Amniotic epithelial cell (primary cell): ENCODE results near the gene GM2A.

ENCODE experiments used
- DNase-seq: peaks from one replicate; pipeline ENCODE4 v3.0.0-alpha.2; 2010; ENCODE audit warnings: low read depth

GM2A gene

DNA sequence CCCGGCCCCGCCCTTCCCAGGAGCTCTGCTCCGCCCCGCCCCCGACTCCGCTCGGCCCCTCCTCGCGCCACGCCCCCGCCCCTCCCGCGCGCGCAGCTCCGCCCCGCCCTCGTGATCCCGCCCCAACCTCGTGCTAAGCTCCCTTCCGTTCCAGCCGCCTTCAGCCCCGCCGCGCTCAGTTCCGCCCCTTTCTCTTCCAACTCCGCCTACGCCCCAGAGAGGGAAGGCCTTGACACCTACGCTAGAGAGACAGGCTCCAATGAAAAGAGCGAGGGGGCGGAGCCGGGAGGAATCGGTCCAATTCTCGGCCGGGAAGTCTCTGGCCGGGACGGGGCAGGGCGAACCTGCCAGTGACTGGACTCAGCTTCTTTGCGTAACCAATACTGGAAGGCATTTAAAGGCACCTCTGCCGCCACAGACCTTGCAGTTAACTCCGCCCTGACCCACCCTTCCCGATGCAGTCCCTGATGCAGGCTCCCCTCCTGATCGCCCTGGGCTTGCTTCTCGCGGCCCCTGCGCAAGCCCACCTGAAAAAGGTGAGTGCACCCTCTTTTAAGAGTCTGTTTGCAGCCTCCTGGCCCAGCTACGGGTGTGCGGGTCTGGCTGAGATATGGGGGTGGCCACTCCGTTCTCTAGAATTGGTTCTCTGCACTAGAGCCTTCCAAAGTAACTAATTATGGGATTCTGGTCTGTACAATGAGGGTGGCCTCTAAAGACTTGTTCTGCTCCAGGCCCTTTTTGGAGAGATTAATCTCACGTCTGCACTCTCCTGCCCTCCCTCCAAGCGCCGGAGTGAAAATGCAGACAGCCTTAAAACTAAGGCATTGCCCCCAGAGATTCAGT lies at the start of gene GM2A:
Gene GM2A, plus strand, starts transcription at position 424 of the 843 bp plus-strand sequence. Its CDS starts 32 bp downstream, at position 456.
- DNase-seq = peak; percentile 99

DNA sequence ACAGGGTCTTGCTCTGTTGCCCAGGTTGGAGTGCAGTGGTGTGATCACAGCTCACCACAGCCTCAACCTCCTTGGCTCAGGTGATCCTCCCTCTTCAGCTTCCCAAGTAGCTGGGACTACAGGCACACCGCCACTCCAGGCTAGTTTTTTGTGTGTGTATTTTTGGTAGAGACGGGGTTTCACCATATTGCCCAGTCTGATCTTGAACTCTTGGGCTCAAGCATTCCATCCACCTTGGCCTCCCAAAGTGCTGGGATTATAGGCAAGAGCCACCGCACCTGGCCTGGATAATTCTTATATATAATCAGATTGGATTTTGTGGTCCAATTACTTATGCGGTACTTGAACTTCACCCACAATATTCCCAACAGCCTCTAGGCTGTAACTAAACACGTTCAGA lies 48.9 kb upstream of the GM2A start:
- DNase-seq = no peak

DNA sequence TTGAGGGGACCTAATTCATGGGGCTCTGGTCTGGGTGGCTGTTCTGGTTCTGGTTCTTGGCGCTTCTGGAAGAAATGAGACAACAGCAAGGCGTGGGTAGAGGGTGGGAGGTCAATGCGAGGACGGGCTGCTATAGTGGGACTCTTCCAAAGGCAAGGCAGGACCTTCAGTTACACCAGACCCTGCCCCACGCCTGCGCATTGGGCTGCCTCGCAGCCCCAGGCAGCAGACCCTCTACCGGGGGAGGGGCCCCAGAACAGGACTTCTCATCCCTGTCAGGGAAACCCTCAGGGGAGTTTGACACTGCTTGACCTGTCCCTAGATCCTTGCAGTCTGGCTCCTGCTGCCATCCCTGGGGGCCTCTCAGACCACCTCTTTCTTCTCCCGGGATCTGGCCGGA lies 47.6 kb upstream of the GM2A start:
- no peak for DNase-seq

DNA sequence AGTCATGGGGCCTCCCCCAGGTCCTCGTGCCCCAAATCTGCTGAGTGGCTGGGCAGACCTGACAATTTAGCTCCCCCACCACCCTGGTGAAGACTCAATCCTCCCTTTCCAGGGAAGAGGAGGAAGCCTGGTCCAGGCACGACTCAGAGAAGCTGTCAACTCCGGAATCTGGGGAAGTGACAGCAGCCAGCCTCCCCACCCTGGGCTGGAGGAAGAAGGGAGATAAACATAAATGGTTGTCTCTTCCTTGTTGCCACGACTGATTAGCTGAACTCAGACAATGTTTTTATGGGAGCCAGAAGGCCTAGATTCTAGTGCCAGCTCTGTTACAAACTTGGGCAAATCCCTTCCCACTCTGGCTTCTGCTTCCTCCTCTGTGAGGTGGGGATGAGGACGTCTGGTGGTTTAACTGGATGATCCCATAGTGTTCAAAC lies 44.5 kb upstream of the GM2A start:
- DNase-seq = peak; percentile 38

DNA sequence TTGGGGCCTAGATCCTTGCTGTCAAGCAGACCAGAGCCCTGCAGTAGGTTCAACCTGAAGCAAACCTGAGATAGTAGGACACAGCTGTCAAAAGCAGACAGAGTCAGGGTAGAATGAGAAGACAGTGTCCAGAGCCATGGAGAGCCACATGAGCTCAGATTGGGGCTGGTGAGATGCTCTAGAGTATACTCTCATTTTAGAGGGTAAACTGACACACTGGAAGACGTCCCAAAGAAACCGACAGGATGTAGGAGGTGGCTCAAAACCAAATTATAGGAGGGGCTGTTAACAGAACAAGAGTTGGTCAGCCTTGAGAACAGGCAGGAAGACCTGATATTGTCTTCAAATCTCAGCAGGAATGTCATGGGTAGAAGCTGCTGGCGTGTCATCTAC lies 40.6 kb upstream of the GM2A start:
- DNase-seq = no peak

DNA sequence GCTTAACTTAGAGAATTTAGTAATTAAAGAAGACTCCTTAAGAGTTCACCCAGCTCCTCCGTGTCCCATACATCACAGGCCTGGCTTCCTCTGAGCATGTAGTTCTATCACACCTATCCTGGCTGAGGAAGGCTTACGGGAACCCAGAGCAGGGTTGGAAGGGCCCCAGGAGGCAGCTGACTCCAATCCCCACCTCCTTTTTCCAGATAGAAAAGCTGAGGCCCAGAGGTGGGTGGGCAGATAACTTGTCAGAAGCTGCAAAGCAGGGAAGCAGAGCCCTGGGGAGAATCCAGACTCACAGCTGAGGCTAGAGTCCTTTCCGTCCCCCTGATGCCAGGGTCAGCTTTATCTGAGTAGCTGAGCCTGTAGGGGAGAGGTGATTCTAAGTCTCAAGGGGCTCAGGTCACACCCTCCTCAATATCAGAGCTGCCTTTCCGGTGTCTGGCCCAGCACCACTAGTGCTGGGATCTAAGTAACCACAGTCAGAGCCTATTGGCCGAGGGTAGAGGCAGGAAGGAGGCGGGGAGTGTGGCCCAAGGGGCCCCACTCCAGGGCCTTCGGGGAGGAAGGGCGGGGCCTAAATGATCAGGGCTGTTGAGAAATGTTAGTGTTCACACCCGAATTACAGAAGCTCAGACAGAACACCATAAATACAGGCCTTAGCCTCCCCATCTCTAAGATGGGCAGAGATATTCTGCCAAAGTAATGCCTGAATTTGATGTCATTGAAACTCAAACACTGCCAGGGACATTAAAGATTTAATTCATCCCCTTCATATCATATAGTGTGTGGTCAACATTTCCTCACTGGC lies 39.0 kb upstream of the GM2A start:
- DNase-seq = peak; percentile 92

DNA sequence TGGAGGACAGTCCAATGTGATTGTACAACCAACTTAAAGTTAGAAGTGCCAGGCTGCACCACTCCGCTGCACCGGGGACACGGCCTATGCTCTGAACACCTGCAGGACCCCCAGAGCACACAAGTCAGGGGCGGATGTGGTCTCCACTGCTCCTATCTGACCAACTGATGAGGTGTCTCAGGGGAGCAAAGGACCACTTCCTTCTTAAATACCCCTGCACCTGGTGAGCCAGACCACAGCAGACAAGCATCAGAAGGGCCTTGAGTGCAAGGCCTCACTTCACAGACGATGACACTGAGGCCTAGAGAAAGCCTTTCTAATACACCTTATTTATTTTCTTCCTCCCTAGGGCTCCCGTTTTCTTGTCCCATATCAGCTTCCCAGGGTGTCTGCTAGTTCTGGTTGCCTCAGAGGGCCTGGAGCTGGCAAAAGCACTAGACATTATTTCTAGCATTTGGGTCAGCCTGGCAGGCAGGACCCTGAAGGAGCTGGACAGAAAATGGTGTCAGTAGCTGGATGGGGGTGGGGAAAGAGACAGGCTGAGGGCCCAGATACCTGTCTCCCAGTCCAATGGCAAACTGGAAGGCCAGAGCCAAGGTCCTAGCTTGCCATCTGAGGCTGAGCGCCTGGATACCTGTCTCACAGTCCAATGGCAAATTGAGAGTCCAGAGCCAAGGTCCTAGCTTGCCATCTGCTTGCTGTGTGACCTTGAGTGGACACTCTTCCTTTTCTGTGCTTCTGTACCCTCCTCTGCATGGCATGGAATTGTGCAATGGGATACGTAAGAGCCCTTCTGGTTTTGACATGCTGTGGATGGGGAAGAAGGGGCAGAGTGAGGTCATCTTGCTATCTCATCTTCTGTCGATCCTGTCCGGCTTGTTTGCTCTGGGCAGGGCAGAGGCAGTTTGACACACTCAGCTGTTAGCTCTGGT lies 38.1 kb upstream of the GM2A start:
- DNase-seq = peak; percentile 92

DNA sequence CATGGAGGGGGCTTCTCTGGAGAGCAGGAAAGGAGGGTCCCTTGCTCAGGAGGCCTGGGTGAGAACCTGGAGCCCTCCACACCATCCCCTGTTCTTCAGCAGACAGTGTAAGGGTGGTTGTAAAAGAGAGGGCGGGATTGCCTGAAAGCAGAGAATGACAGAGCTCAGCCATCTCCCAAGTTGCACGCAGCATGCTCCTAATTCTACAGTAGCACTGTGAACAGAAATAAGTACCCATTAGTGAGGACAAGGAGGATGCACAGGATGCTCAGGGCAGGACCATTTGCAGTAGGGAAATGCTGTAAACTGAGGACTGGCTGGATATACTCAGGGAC lies 37.5 kb upstream of the GM2A start:
- no peak for DNase-seq

DNA sequence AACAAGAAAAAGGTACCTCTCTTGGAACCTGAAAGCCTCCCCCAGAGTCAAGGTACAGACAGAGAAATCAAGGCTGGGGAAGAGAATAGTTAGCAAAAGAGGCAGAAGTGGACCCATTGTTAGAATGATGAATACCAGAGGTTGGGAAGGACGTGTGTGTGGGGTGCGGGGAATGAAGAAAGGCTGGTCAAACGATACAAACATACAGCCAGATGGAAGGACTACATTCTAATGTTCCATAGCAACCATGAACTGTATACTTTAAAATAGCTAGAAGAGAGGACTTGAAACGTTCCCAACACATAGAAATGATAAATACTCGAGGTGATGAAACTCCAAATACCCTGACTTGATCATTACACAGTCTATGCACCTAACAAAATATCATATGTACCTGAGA lies 36.2 kb upstream of the GM2A start:
- DNase-seq = no peak

DNA sequence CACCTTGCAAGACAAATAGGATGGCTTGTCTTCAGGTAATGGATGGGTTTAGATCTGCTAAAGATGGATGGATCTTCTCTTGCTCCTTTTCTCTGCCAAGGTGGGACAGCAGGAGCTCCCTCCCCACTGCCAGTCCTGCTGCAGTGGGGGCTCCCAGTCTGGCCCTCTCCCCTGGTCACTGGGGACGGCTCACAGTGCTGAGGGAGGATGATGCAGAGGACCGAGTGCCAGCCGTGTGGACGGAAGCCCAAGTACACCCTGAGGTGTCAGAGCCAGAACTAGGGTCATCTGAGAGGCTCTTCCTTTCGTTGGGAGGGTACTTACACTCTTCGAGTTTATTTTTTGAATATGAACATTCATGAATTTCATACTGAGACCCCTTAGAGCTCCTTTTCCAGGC lies 34.8 kb upstream of the GM2A start:
- DNase-seq = no peak

DNA sequence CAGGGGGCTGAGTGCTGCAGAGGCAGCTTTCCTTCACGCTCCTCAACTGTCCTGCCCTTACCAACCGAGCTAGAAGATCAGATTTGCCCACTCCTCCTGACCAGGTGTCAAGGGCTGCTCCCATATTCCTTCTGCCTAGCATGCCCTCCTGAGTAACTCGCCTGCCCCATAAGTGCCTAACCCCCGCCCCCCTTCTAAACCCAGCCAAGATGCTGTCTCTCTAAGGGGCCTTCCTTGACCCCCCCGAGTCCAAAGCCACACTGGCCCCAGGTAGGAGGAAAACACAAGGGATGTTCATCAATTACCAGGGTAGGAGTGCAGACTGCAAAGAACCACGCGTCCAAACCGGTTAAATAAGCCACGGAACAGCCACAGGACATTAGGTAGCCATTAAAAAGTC lies 33.8 kb upstream of the GM2A start:
- DNase-seq = no peak

DNA sequence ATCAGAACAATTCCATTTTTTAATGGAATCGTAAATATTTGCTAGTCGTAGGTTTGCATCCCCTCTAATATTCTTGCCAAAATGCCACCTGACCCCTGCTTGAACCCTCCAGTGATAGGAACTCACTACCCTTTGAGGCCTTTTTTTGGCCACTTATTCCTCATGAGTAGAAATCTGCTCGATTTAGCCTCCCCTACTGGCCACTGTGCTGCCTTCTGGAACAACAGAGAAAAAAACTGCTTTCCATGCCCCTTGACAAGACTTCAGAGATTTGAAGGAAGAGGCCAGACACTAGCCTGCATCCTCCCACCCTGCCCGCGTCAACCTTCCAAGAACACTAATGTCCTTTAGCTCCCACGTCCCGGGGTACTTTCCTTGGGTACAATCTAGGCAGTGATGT lies 33.2 kb upstream of the GM2A start:
- DNase-seq = no peak

DNA sequence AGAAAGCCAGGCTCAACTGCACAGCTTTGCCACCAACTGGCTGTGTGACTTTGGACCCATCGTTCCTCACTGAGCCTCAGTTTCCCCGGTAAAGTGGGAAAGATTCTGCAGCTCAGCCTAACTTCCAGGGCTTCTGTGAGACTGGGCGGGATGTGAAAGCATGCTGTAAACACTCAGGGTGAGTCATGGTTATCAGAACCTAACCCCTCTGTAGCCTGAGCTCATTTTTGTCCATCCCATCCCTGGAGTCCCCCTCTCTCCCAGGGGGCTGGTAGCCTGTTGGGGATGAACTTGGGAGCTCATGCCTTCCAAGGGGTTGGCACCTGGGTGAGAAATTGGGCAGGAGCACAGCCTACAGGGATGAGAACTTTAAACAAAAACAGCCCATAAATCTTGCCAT lies 31.4 kb upstream of the GM2A start:
- DNase-seq = peak; percentile 63

DNA sequence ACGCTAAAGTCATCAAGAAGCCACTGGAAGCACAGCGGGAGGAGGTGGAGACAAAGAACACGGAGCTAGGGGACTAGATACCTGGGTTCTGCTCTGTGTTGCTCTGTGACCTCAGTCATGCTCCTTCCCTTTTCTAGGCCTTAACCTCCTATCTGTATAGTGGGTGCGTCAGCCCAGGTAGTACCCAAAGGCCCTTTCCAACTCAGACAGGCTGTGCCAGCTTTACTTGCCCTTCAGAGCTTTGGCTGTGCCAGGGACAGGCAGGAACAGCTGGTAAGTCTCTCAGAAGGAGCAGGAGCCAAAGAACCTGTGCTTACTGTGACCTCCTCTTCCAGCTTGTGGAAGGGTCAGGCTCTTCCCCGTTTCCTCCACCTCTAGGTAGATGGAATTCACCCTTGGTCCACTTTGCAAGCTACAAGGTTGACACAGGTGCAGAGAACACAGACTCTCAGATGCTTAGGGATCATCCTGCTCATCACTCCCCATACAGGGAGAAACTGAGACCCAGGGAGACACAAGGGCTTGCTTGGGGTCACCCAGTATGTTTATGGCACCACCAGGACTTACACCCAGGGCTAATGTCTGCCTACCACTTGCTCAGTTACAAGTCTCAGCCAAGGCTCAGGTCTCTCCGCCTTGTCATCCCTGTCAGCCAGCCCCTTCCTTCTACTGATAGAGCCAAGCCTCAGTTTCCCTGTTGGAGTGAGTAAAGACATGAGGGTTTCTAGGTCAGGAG lies 30.8 kb upstream of the GM2A start:
- no peak for DNase-seq

DNA sequence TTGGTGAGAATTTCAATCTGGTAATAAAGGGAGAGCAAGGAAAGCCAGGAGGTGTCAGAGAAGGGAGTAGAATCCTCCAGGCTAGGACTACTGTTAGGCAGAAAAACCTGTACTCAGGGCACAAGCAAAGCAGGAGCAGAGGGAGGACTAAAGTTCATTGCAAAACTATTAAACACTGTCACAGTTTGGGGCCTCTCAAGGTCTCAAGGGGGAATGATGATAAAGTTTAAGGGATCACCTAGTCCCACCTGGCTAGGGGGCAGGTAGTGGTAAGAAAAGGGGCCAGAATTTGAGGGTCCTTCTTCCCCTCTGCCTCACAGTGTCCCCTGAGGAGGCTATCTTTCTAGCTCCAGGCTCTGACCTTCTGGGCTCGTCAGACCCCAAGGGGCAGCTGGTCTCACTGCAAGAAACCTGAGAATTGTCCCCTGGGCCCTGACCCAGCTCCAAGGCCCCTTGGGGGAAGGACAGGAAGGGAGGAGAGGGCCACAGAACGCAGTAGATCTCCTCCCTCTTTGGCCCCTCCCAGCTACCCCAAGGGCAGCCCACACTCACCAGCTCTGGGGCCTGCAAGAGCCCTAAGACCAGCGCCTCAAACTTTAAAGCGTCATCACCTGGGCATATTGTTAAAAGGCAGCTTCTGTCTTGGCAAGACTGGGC lies 30.1 kb upstream of the GM2A start:
- peak; percentile 61 for DNase-seq

DNA sequence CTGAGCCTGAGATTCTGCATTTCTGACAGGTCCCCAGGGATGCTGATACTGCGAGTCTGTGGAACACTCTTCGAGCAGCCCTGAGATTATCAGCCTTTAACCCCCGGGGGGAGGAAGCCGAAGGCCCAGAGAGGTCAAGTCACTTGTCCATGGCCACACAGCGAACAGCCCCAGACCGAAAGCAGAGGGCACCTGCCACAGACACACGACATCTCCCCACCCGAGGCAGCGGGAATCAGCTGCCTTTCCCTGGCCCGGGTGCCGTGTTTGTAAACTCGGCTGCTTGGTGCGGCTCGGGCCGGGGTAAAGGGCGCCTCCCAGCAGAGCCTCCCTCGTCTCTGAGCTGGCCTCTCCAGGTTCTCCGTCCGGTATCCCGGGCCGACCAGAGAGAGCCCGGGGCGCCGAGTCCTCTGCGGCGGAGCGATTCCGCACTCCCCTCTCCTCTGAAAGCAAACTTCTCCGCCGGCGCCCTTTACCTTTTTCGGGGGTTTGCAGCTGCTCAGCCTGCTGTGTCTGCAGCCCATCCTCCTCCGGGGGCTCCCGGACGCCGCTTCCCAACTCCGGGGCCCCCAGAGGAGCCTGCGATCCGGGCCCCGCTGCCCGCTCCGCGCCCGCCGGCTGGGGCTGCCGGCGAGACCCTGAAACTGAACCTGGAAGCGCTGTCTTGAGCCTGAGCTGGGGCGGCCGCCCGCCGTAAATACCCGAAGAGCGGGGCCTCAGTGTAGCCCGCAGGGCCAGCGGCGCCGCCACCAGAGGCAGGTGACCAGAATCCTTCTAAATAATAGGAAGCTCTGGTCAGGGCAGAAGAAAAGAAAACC lies 29.3 kb upstream of the GM2A start, which contains the start of gene CCDC69:
Gene CCDC69, minus strand, starts transcription at position 646 of the 818 bp plus-strand sequence. Its CDS starts 122 bp downstream, at position 524.
- DNase-seq = peak; percentile 70

DNA sequence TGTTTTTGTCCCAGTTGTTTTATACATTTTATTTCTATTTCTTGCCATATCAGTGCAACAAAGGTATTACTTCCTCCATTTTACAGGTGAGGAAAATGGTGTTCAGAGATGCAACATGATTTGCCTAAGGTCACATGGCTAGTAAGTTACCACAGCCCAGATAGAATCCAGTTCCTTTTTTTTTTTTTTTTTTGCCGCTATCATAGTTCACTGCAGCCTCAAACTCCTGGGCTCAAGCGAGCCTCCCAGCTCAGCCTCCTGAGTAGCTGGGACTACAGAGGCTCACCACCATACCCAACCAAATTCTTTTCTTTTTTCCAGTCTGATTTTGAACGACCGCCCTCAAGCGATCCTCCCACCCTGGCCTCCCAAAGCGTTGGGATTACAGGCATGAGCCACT lies 28.6 kb upstream of the GM2A start:
- DNase-seq = no peak

DNA sequence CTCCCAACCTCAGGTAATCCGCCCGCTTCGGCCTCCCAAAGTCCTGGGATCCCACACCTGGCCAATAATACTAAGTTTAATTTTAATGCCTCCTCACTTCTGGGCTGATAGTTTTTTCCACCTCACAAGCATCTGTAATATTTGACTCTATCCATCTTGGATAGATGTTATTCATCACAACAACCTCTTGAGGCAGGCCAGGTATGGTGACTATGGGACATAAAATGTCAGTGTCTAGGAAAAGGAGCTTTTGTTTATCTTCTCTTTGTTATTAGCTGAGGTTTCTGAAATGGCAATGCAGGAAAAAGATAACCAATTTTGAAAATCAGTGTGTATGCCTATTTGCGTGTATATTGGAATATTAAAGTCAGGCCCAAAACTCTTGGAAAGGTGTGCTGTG lies 27.9 kb upstream of the GM2A start:
- no peak for DNase-seq

DNA sequence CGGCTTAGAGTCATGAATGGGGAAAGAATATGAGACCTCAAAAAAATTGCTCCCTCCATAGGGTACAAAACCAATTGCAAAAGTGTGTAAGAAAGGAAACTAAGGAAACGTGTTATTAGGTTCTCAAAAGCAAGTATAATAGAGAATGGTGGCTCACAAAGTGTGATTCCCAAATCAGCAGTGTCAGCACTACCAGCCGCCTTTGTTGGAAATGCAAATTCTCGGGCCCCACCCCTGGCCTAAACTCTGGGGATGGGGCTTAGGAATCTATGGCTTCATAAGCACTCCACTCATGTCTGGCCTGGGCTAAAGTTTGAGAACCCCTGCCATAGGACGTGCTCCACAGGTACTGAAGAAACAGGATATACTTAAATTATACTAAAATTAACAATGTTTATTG lies 27.5 kb upstream of the GM2A start:
- DNase-seq = no peak

DNA sequence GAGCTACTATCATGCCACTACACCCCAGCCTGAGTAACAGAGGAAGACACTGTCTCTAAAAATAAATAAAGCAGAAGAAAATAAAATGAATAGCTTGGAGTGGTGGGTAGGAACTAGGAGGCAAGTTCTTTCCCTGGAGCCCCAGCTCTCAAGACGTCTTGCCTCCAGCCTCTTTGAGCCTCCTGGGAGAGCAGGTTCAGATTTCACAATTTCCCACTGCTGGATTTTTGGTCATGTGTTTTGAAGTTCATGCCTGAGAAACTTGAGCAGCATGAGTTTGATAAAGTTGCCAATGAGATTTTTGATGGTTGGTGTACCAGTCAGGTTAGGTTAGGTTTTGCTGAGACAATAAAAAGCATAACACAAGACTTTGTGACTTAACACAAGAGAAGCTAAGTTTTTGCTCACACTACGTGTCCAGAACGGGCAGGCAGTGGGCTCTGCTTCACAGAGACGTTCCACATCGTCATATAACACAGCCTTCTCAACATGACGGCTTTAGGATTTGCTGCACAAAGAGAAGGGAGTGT lies 25.0 kb upstream of the GM2A start:
- DNase-seq = peak; percentile 71
